Measurements from ENCODE around the gene OXGR1. TPM values are rescaled to one million over a fixed set of nuclear protein-coding genes. Genes with fewer than 3 reads are reported as not detected.

Gene OXGR1
- total and polyA plus RNA-seq, 7 donors: 0.03 to 0.06 (median 0.05) TPM; not detected in 4

DNA sequence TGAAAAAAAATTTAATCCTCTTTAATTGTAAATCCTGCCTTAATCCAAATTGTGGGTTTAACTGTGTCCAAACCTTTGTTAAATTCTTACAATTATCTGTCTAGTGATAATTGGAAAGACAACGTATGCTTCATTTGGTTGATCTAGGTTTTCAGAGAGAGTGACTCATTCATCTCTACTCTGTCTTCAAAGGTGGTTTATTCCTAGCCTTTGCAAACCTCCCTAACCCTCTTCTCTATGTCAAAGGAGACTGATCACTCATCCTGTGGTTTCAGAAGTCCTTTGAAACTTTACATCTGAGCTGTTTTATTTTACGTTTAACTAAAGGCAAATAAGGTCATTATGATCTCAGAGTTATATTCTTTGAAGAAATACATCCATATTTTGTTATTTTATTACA lies 8.8 kb upstream of the OXGR1 start:
- Histone ChIP-seq H3K27me3 (ENCODE audit: insufficient read depth in 3 of 3, low read length in 2 of 3) (peaks cover 0 to 10% (median 0%) of the 10 kb centered on the region in 3 donors), H3K27ac (no peak overlapping the region), H3K4me1 (no peaks in the 10 kb centered on the region), H3K4me3 (no peak overlapping the region), H3K36me3 (ENCODE audit: insufficient read depth in 1 of 2, low read depth in 1 of 2) (no peaks in the 10 kb centered on the region), H3K9me3 (no peaks in the 10 kb centered on the region)
- no peak for DNase-seq
- 76 to 80% (median 77%) methylated on average over 2 of the region's 2 CpGs for WGBS, 3 donors
- ATAC-seq: no peak
- TF ChIP-seq, protein P1, sequence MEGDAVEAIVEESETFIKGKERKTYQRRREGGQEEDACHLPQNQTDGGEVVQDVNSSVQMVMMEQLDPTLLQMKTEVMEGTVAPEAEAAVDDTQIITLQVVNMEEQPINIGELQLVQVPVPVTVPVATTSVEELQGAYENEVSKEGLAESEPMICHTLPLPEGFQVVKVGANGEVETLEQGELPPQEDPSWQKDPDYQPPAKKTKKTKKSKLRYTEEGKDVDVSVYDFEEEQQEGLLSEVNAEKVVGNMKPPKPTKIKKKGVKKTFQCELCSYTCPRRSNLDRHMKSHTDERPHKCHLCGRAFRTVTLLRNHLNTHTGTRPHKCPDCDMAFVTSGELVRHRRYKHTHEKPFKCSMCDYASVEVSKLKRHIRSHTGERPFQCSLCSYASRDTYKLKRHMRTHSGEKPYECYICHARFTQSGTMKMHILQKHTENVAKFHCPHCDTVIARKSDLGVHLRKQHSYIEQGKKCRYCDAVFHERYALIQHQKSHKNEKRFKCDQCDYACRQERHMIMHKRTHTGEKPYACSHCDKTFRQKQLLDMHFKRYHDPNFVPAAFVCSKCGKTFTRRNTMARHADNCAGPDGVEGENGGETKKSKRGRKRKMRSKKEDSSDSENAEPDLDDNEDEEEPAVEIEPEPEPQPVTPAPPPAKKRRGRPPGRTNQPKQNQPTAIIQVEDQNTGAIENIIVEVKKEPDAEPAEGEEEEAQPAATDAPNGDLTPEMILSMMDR (IDR thresholded peaks at IDR 0.05): no peak
- intact Hi-C loops (cut with DNase I): no loop called here

DNA sequence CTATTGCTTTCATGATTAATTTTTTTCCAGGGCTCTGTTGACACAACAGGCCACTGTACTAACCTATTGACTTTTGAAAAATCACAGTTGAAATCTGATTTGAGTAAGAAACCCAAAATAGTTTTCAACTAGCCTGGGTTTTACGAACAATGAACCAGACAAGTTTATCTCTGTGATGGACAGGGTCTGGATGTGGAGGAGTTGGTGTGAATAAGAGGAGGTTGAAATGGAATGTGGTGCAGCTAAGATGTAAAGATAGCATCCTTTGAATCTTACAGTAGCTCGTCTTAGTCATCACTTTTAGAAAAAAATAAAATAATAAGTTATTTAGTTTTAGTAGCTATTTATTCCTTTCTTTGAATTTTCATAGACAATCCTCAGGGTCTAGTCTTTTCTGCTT lies 8.3 kb upstream of the OXGR1 start:
- Histone ChIP-seq H3K9me3 (no peaks in the 10 kb centered on the region), H3K4me1 (no peaks in the 10 kb centered on the region), H3K36me3 (ENCODE audit: insufficient read depth in 1 of 2, low read depth in 1 of 2) (no peaks in the 10 kb centered on the region), H3K27me3 (ENCODE audit: insufficient read depth in 3 of 3, low read length in 2 of 3) (peaks cover 0 to 10% (median 0%) of the 10 kb centered on the region in 3 donors), H3K27ac (no peak overlapping the region), H3K4me3 (no peak overlapping the region)
- 67 to 75% (median 71%) methylated on average over 2 of the region's 2 CpGs for WGBS, 3 donors
- TF ChIP-seq, protein P1 (IDR thresholded peaks at IDR 0.05): no peak
- intact Hi-C loops (cut with DNase I): no loop called here
- no peak for ATAC-seq
- DNase-seq: no peak

DNA sequence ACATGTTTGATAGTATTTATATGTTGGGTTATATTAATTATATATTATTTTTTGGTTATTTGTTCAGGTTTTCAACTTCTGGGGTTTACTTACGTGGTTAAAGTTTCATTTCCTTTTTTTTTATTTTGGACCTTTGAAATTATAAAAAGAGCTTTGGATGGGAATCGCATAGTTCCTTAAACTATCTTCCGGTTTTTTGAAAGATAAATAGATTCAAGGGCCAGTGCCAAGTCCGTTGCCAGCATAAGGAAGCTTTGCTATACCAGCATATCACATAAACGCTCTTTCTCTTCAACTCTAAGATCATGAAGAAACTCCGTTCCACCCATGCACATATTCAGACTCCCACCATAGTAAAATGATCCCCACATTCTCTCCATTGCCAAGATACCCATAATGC lies 7.4 kb upstream of the OXGR1 start:
- DNase-seq (no peak), ATAC-seq (no peak)
- no peaks in the 10 kb centered on the region for H3K9me3 ChIP-seq
- H3K27ac ChIP-seq: no peak overlapping the region
- no peaks in the 10 kb centered on the region for H3K36me3 ChIP-seq (ENCODE audit: insufficient read depth in 1 of 2, low read depth in 1 of 2)
- 63 to 68% (median 64%) methylated on average over 6 of the region's 6 CpGs for WGBS, 3 donors
- peaks cover 0 to 16% (median 0%) of the 10 kb centered on the region in 3 donors for H3K27me3 ChIP-seq (ENCODE audit: insufficient read depth in 3 of 3, low read length in 2 of 3)
- intact Hi-C loops (cut with DNase I): no loop called here
- no peak overlapping the region for H3K4me3 ChIP-seq
- no peaks in the 10 kb centered on the region for H3K4me1 ChIP-seq
- TF ChIP-seq, protein P1 (IDR thresholded peaks at IDR 0.05): no peak

DNA sequence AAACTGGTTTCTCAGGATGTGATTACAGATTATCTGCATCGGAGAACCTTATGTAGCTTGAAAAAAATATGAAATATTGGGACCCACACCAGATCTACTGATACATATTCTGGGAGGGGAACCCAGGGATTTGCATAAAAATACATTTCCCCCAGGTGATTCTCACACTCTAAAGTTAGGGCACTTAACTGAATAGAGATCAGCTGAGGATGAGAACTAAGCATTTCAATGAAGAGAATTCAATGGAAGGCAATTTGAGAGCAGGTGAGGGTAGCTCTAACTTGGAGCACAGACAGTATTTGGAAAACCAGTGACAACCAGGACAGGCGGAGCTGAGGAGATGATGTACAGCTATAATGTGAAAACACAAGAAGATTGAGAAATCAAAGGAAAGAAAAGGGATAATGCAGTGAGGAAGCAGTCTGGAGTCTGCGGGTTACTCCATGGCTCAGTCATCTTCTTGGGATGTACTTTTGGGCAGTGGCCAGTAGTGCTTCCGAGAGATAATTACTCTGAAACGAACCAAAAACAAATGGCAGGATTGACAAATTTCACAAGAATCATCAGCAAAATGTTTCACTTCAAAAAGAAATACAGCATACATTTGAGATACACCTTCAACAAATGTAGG lies 6.1 kb upstream of the OXGR1 start:
- Histone ChIP-seq H3K27ac (no peak overlapping the region), H3K36me3 (ENCODE audit: insufficient read depth in 1 of 2, low read depth in 1 of 2) (no peaks in the 10 kb centered on the region), H3K4me1 (no peaks in the 10 kb centered on the region), H3K4me3 (no peak overlapping the region), H3K27me3 (ENCODE audit: insufficient read depth in 3 of 3, low read length in 2 of 3) (peaks cover 0 to 16% (median 6%) of the 10 kb centered on the region in 3 donors), H3K9me3 (no peaks in the 10 kb centered on the region)
- intact Hi-C loops (cut with DNase I): no loop called here
- TF ChIP-seq, protein P1 (IDR thresholded peaks at IDR 0.05): no peak
- DNase-seq: no peak
- ATAC-seq: no peak
- WGBS, 3 donors: 61 to 68% (median 67%) methylated on average over 5 of the region's 5 CpGs

DNA sequence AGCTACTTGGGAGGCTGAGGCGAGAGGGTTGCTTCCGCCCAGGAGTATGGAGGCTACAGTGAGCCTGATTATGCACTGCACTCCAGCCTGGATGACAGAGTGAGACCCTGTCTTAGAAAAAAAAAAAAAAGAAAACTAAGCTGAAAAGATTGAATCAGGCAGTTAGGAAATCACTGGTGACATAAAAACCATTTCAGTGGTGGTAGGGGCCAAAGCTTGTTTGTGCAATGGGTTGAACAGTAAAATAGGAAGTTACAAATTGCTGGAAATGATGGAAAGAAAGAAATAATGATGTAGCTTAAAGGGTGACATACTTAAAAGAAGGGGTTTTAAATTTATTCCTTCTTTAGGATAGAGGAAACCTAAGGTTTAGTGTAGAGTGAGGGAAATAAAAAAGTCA lies 4.8 kb upstream of the OXGR1 start:
- Histone ChIP-seq H3K27me3 (ENCODE audit: insufficient read depth in 3 of 3, low read length in 2 of 3) (peaks cover 3 to 27% (median 6%) of the 10 kb centered on the region in 3 donors), H3K36me3 (ENCODE audit: insufficient read depth in 1 of 2, low read depth in 1 of 2) (no peaks in the 10 kb centered on the region), H3K27ac (no peak overlapping the region), H3K9me3 (no peaks in the 10 kb centered on the region), H3K4me3 (no peak overlapping the region), H3K4me1 (no peaks in the 10 kb centered on the region)
- intact Hi-C loops (cut with DNase I): no loop called here
- DNase-seq (no peak), ATAC-seq (no peak)
- TF ChIP-seq, protein P1 (IDR thresholded peaks at IDR 0.05): no peak
- 94 to 100% (median 100%) methylated on average over 2 of the region's 2 CpGs for WGBS, 3 donors

All from psoas muscle (tissue), 8 donors.